Measurements from ENCODE around the gene GP1BA.

Gene GP1BA

GRCh38 chr17:4931963-4932362 is at the start of gene GP1BA:
TSS of gene GP1BA (plus strand) at chr17:4932277. CDS start at chr17:4932605, 328 bp downstream.
- DNase-seq: no peak

GRCh38 chr17:4884489-4884888 is 47.6 kb upstream of the GP1BA start:
- DNase-seq: no peak

- no peak for DNase-seq
These were observed 45.2 kb upstream of the GP1BA start for GRCh38 chr17:4886830-4887229.

- no peak for DNase-seq
These were observed 44.5 kb upstream of the GP1BA start for GRCh38 chr17:4887581-4887980.

GRCh38 chr17:4891411-4892410 is 40.4 kb upstream of the GP1BA start:
- no peak for DNase-seq

- no peak for DNase-seq
These were observed 39.4 kb upstream of the GP1BA start for GRCh38 chr17:4892499-4893221.

GRCh38 chr17:4893272-4893671 is 38.8 kb upstream of the GP1BA start:
- DNase-seq: no peak

- DNase-seq: no peak
These were observed 38.1 kb upstream of the GP1BA start for GRCh38 chr17:4893721-4894560.

GRCh38 chr17:4895121-4895520 is 37.0 kb upstream of the GP1BA start:
- DNase-seq: no peak

GRCh38 chr17:4895657-4896331 is 36.3 kb upstream of the GP1BA start:
- DNase-seq: no peak

- DNase-seq: no peak
These were observed 35.5 kb upstream of the GP1BA start for GRCh38 chr17:4896332-4897197.

- DNase-seq: no peak
These were observed 34.8 kb upstream of the GP1BA start for GRCh38 chr17:4897198-4897687.

GRCh38 chr17:4897785-4898184 is 34.3 kb upstream of the GP1BA start:
- no peak for DNase-seq

GRCh38 chr17:4898351-4898750 is 33.7 kb upstream of the GP1BA start:
- no peak for DNase-seq

GRCh38 chr17:4898927-4899326 is 33.1 kb upstream of the GP1BA start:
- no peak for DNase-seq

- DNase-seq: peak; percentile 66
These were observed 32.5 kb upstream of the GP1BA start, which contains the start of gene C17orf107 for GRCh38 chr17:4899341-4900230. TSS of gene C17orf107 (plus strand) at chr17:4899536. CDS start at chr17:4899763, 227 bp downstream.

- DNase-seq: no peak
These were observed 31.6 kb upstream of the GP1BA start for GRCh38 chr17:4900231-4901107.

- no peak for DNase-seq
These were observed 30.9 kb upstream of the GP1BA start for GRCh38 chr17:4901108-4901647.

All from NCI-H510A (cell line).